ENCODE data around the gene CDH9.

- TF ChIP-seq CTCF (IDR thresholded peaks at IDR 0.05; ENCODE audit: borderline replicate concordance, extremely low read depth, low read length, poor library complexity, severe bottlenecking) (no peak), EZH2 (IDR thresholded peaks at IDR 0.05; ENCODE audit: borderline replicate concordance, low read depth, low read length, severe bottlenecking) (no peak)
Observed at GRCh38 chr5:26856238-26856637, 182.1 kb downstream of the CDH9 start.

Data from DND-41 (cell line).